GM23338 (cell line): ENCODE data around the gene FNDC7. TPM values are rescaled to one million over a fixed set of nuclear protein-coding genes. Genes with fewer than 3 reads are reported as not detected.

Source experiments
- ATAC-seq: fragments of 200-7000 bp; cut with Tn5 transposase; 3 replicates; pipeline ENCODE4 v1.9.1; 2020
- DNase-seq: peaks from one replicate; pipeline ENCODE4 v3.0.0-alpha.2; 2015; ENCODE audit warnings: low spot score
- H2AFZ ChIP-seq: fragments of 200-600 bp; sonication (generic); 2 replicates; pipeline ENCODE4 v1.8.0; 2016; ENCODE audit warnings: antibody characterized with exemption, mild to moderate bottlenecking, moderate library complexity
- H3F3A ChIP-seq: fragments of 200-600 bp; sonication (generic); replicated peaks from 2 replicates; pipeline ENCODE4 v1.8.0; 2017; ENCODE audit warnings: antibody characterized with exemption, mixed run types, low read depth
- H3K27ac ChIP-seq: fragments of 200-600 bp; sonication (generic); 2 replicates; pipeline ENCODE4 v1.6.1; 2016; ENCODE audit warnings: low read depth
- H3K27me3 ChIP-seq: fragments of 200-600 bp; sonication (generic); 2 replicates; pipeline ENCODE4 v1.8.0; 2016; ENCODE audit warnings: mild to moderate bottlenecking, mixed run types, moderate library complexity; ENCODE audit not compliant: insufficient read depth
- H3K36me3 ChIP-seq: fragments of 200-600 bp; sonication (generic); 2 replicates; pipeline ENCODE4 v1.8.0; 2016; ENCODE audit warnings: mild to moderate bottlenecking; ENCODE audit not compliant: insufficient read depth
- H3K4me1 ChIP-seq: fragments of 200-600 bp; sonication (generic); 2 replicates; pipeline ENCODE4 v1.8.0; 2016; ENCODE audit warnings: mild to moderate bottlenecking, moderate library complexity; ENCODE audit not compliant: insufficient read depth
- H3K4me2 ChIP-seq: fragments of 200-600 bp; sonication (generic); 2 replicates; pipeline ENCODE4 v1.7.1; 2017; ENCODE audit warnings: mixed run types
- H3K4me3 ChIP-seq: fragments of 200-600 bp; sonication (generic); 2 replicates; pipeline ENCODE4 v1.6.1; 2016; ENCODE audit warnings: mixed run types
- H3K79me2 ChIP-seq: fragments of 200-600 bp; sonication (generic); replicated peaks from 2 replicates; pipeline ENCODE4 v1.8.0; 2017; ENCODE audit warnings: mild to moderate bottlenecking; ENCODE audit not compliant: insufficient read depth
- H3K9me2 ChIP-seq: fragments of 200-600 bp; sonication (generic); 2 replicates; pipeline ENCODE4 v1.8.0; 2017; ENCODE audit not compliant: insufficient read depth
- H4K20me1 ChIP-seq: fragments of 200-600 bp; sonication (generic); replicated peaks from 2 replicates; pipeline ENCODE4 v1.8.0; 2017; ENCODE audit warnings: mild to moderate bottlenecking; ENCODE audit not compliant: insufficient read depth
- H3K27ac Mint-ChIP-seq: 2 replicates; pipeline ENCODE4 v1.8.0; 2020; ENCODE audit warnings: inconsistent platforms, mild to moderate bottlenecking, moderate library complexity, mixed read lengths
- H3K27me3 Mint-ChIP-seq: 3 replicates; pipeline ENCODE4 v1.8.0; 2022; ENCODE audit warnings: low read depth, mild to moderate bottlenecking, moderate library complexity, mixed read lengths, inconsistent platforms; ENCODE audit not compliant: insufficient read depth, poor library complexity
- H3K36me3 Mint-ChIP-seq: 3 replicates; pipeline ENCODE4 v1.8.0; 2021; ENCODE audit warnings: low read depth, mild to moderate bottlenecking, inconsistent platforms, moderate library complexity, mixed read lengths
- H3K4me1 Mint-ChIP-seq: 3 replicates; pipeline ENCODE4 v1.8.0; 2020; ENCODE audit warnings: mild to moderate bottlenecking, inconsistent platforms, mixed read lengths
- H3K4me3 Mint-ChIP-seq: 3 replicates; pipeline ENCODE4 v1.8.0; 2021; ENCODE audit warnings: moderate library complexity, mild to moderate bottlenecking, inconsistent platforms, mixed read lengths
- H3K9me3 Mint-ChIP-seq: 3 replicates; pipeline ENCODE4 v1.8.0; 2020; ENCODE audit warnings: moderate library complexity, mild to moderate bottlenecking, inconsistent platforms, mixed read lengths
- CREB1 ChIP-seq: fragments of 250-450 bp; sonication (Bioruptor Pico); IDR thresholded peaks from 2 replicates; pipeline ENCODE4 v1.5.0; 2020; ENCODE audit warnings: low read depth, mild to moderate bottlenecking, moderate library complexity
- ETS1 ChIP-seq: IDR thresholded peaks from 2 replicates; pipeline ENCODE4 v1.6.1; 2016; ENCODE audit warnings: antibody characterized with exemption
- EZH2 ChIP-seq: fragments of 200-600 bp; sonication (generic); IDR thresholded peaks from one replicate; pipeline ENCODE4 v1.8.0; 2017; ENCODE audit warnings: antibody characterized with exemption, mild to moderate bottlenecking, low read depth; ENCODE audit not compliant: unreplicated experiment
- EZH2phosphoT487 ChIP-seq: fragments of 200-600 bp; sonication (generic); IDR thresholded peaks from one replicate; pipeline ENCODE4 v1.8.1; 2018; ENCODE audit warnings: antibody characterized with exemption; ENCODE audit not compliant: unreplicated experiment
- JUNB ChIP-seq: IDR thresholded peaks from one replicate; pipeline ENCODE4 v1.6.1; 2016; ENCODE audit warnings: antibody characterized with exemption; ENCODE audit not compliant: unreplicated experiment
- NANOG ChIP-seq: IDR thresholded peaks from 2 replicates; pipeline ENCODE4 v1.6.1; 2016; ENCODE audit warnings: antibody characterized with exemption, borderline replicate concordance
- POLR2AphosphoS5 ChIP-seq: IDR thresholded peaks from 2 replicates; pipeline ENCODE4 v1.6.1; 2016; ENCODE audit warnings: antibody characterized with exemption, low read depth
- REST ChIP-seq: IDR thresholded peaks from one replicate; pipeline ENCODE4 v1.6.1; 2018; ENCODE audit warnings: antibody characterized with exemption; ENCODE audit not compliant: unreplicated experiment
- STAT1 ChIP-seq: IDR thresholded peaks from one replicate; pipeline ENCODE4 v1.6.1; 2016; ENCODE audit warnings: antibody characterized with exemption; ENCODE audit not compliant: unreplicated experiment
- polyA plus RNA-seq: library from polyadenylated mRNA; unstranded; fragments of >200 nt; fragmentation: Nextera tagmentation; extraction: Ambion mirVana; gene quantifications from 2 replicates; pipeline ENCODE4 v1.2.1, GENCODE V29; 2016
- total RNA-seq: library from RNA; depleted of rRNA; stranded (reverse); fragments of >200 nt; shearing (Covaris generic); gene quantifications from 2 replicates; pipeline ENCODE4 v1.2.3, GENCODE V29; 2014
- TF ChIP-seq, protein P1 (sequence below): fragments of 250-450 bp; sonication (Bioruptor Pico); IDR thresholded peaks from 2 replicates; pipeline ENCODE4 v1.5.0; 2020; ENCODE audit warnings: mild to moderate bottlenecking, moderate library complexity
- TF ChIP-seq, protein P2 (sequence below), 2 experiments: fragments of 200-600 bp in 1 of 2; sonication (generic) in 1 of 2; conservative IDR thresholded peaks; 2 replicates each; pipeline versions ENCODE4 v1.5.1 to v1.6.1; 2016 to 2017; ENCODE audit warnings: antibody characterized with exemption in 2 of 2, low read depth in 2 of 2, mild to moderate bottlenecking in 2 of 2, moderate library complexity in 1 of 2

The FNDC7 gene
- total and polyA plus RNA-seq, 2 experiments from 2014 or later, result 0.06 to 0.28 TPM

- H3K27me3 ChIP-seq, result no peaks in the 10 kb centered on the region
- H2AFZ ChIP-seq, result peak overlapping the region; percentile 48; the same call in 1 of the 2 replicates
- H3K36me3 Mint-ChIP-seq, result no peaks in the 10 kb centered on the region
- H3K9me3 Mint-ChIP-seq, result no peaks in the 10 kb centered on the region
- H3K4me1 ChIP-seq, result peaks cover 13% of the 10 kb centered on the region
- H3K9me2 ChIP-seq, result peaks cover 13% of the 10 kb centered on the region
- no peaks in the 10 kb centered on the region for H3K79me2 ChIP-seq
- no peak overlapping the region for H3K27ac Mint-ChIP-seq
- TF ChIP-seq REST (no peak), JUNB (no peak), EZH2phosphoT487 (no peak), STAT1 (no peak), EZH2 (no peak), NANOG (no peak), ETS1 (no peak), CREB1 (CRISPR knock-in tag) (no peak), POLR2AphosphoS5 (no peak)
- TF ChIP-seq, protein P1, sequence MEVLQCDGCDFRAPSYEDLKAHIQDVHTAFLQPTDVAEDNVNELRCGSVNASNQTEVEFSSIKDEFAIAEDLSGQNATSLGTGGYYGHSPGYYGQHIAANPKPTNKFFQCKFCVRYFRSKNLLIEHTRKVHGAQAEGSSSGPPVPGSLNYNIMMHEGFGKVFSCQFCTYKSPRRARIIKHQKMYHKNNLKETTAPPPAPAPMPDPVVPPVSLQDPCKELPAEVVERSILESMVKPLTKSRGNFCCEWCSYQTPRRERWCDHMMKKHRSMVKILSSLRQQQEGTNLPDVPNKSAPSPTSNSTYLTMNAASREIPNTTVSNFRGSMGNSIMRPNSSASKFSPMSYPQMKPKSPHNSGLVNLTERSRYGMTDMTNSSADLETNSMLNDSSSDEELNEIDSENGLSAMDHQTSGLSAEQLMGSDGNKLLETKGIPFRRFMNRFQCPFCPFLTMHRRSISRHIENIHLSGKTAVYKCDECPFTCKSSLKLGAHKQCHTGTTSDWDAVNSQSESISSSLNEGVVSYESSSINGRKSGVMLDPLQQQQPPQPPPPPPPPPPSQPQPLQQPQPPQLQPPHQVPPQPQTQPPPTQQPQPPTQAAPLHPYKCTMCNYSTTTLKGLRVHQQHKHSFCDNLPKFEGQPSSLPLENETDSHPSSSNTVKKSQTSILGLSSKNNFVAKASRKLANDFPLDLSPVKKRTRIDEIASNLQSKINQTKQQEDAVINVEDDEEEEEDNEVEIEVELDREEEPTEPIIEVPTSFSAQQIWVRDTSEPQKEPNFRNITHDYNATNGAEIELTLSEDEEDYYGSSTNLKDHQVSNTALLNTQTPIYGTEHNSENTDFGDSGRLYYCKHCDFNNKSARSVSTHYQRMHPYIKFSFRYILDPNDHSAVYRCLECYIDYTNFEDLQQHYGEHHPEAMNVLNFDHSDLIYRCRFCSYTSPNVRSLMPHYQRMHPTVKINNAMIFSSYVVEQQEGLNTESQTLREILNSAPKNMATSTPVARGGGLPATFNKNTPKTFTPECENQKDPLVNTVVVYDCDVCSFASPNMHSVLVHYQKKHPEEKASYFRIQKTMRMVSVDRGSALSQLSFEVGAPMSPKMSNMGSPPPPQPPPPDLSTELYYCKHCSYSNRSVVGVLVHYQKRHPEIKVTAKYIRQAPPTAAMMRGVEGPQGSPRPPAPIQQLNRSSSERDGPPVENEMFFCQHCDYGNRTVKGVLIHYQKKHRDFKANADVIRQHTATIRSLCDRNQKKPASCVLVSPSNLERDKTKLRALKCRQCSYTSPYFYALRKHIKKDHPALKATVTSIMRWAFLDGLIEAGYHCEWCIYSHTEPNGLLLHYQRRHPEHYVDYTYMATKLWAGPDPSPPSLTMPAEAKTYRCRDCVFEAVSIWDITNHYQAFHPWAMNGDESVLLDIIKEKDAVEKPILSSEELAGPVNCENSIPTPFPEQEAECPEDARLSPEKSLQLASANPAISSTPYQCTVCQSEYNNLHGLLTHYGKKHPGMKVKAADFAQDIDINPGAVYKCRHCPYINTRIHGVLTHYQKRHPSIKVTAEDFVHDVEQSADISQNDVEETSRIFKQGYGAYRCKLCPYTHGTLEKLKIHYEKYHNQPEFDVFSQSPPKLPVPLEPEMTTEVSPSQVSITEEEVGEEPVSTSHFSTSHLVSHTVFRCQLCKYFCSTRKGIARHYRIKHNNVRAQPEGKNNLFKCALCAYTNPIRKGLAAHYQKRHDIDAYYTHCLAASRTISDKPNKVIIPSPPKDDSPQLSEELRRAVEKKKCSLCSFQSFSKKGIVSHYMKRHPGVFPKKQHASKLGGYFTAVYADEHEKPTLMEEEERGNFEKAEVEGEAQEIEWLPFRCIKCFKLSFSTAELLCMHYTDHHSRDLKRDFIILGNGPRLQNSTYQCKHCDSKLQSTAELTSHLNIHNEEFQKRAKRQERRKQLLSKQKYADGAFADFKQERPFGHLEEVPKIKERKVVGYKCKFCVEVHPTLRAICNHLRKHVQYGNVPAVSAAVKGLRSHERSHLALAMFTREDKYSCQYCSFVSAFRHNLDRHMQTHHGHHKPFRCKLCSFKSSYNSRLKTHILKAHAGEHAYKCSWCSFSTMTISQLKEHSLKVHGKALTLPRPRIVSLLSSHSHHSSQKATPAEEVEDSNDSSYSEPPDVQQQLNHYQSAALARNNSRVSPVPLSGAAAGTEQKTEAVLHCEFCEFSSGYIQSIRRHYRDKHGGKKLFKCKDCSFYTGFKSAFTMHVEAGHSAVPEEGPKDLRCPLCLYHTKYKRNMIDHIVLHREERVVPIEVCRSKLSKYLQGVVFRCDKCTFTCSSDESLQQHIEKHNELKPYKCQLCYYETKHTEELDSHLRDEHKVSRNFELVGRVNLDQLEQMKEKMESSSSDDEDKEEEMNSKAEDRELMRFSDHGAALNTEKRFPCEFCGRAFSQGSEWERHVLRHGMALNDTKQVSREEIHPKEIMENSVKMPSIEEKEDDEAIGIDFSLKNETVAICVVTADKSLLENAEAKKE (CRISPR knock-in tag), result no peak
- TF ChIP-seq, protein P2, sequence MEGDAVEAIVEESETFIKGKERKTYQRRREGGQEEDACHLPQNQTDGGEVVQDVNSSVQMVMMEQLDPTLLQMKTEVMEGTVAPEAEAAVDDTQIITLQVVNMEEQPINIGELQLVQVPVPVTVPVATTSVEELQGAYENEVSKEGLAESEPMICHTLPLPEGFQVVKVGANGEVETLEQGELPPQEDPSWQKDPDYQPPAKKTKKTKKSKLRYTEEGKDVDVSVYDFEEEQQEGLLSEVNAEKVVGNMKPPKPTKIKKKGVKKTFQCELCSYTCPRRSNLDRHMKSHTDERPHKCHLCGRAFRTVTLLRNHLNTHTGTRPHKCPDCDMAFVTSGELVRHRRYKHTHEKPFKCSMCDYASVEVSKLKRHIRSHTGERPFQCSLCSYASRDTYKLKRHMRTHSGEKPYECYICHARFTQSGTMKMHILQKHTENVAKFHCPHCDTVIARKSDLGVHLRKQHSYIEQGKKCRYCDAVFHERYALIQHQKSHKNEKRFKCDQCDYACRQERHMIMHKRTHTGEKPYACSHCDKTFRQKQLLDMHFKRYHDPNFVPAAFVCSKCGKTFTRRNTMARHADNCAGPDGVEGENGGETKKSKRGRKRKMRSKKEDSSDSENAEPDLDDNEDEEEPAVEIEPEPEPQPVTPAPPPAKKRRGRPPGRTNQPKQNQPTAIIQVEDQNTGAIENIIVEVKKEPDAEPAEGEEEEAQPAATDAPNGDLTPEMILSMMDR (conservative IDR thresholded peaks at IDR 0.05; ENCODE audit: low read depth in 2 of 2), result no peak
- DNase-seq (no peak), ATAC-seq (no peak)
- H3K4me3 ChIP-seq, result no peak overlapping the region
- H3K4me3 Mint-ChIP-seq, result no peak overlapping the region
- no peaks in the 10 kb centered on the region for H4K20me1 ChIP-seq
- no peak overlapping the region for H3K4me2 ChIP-seq
- H3K4me1 Mint-ChIP-seq, result peaks cover 35% of the 10 kb centered on the region
- H3K27ac ChIP-seq, result no peak overlapping the region
- no peaks in the 10 kb centered on the region for H3K36me3 ChIP-seq
- no peaks in the 10 kb centered on the region for H3F3A ChIP-seq
- peaks cover 7% of the 10 kb centered on the region for H3K27me3 Mint-ChIP-seq
Observed at GRCh38 chr1:108715932-108716331, 3.2 kb downstream of the FNDC7 start.
